HepG2 (cell line): ENCODE results near the gene SLC26A5. TPM values are rescaled to one million over a fixed set of nuclear protein-coding genes. Genes with fewer than 3 reads are reported as not detected.

ENCODE experiments used
- ATF1 ChIP-seq: IDR thresholded peaks from 2 replicates; pipeline ENCODE4 v1.6.1; 2016; ENCODE audit warnings: mild to moderate bottlenecking, control low read depth
- ATF4 ChIP-seq, 2 experiments: fragments of 450-650 bp in 1 of 2; sonication (generic) in 1 of 2; formaldehyde crosslinking; IDR thresholded peaks; 2 replicates each; pipeline versions ENCODE4 v1.5.0 to v1.8.0; 2020 to 2022; ENCODE audit warnings: mild to moderate bottlenecking in 1 of 2, missing genetic modification reagents in 1 of 2
- ATM ChIP-seq: fragments of 450-650 bp; IDR thresholded peaks from 2 replicates; pipeline ENCODE4 v1.7.1; 2017; ENCODE audit warnings: mild to moderate bottlenecking, borderline replicate concordance
- CHD4 ChIP-seq: fragments of 200-600 bp; sonication (generic); IDR thresholded peaks from 2 replicates; pipeline ENCODE4 v1.7.0; 2017; ENCODE audit warnings: mild to moderate bottlenecking, low read length, borderline replicate concordance
- DMTF1 ChIP-seq: sonication (generic); formaldehyde crosslinking; IDR thresholded peaks from 2 replicates; pipeline ENCODE4 v1.4.0; 2020; ENCODE audit warnings: mild to moderate bottlenecking, missing genetic modification reagents
- FLYWCH1 ChIP-seq: sonication (generic); formaldehyde crosslinking; IDR thresholded peaks from 2 replicates; pipeline ENCODE4 v1.8.1; 2023; ENCODE audit warnings: mild to moderate bottlenecking, missing genetic modification reagents
- HNRNPL ChIP-seq: fragments of 200-400 bp; formaldehyde crosslinking; IDR thresholded peaks from 2 replicates; pipeline ENCODE4 v1.6.1; 2017; ENCODE audit warnings: mild to moderate bottlenecking, low read depth, low read length
- KDM6A ChIP-seq: IDR thresholded peaks from 2 replicates; pipeline ENCODE4 v1.6.1; 2016; ENCODE audit warnings: low read depth
- PHF8 ChIP-seq: sonication (generic); formaldehyde crosslinking; IDR thresholded peaks from 2 replicates; pipeline ENCODE4 v1.5.0; 2020; ENCODE audit warnings: missing genetic modification reagents
- SOX13 ChIP-seq, 3 experiments: fragments of 450-650 bp in 1 of 3; sonication (generic) in 1 of 3; formaldehyde crosslinking in 1 of 3; IDR thresholded peaks in 2 of 3; conservative IDR thresholded peaks in 1 of 3; 2 replicates each; pipeline versions ENCODE4 v1.5.0 to v1.6.1; 2016 to 2020; ENCODE audit warnings: antibody characterized with exemption in 1 of 3, mild to moderate bottlenecking in 1 of 3, missing compliant biosample characterization in 1 of 3, missing genetic modification reagents in 1 of 3, moderate library complexity in 1 of 3
- SOX5 ChIP-seq: IDR thresholded peaks from 2 replicates; pipeline ENCODE4 v1.6.1; 2016; ENCODE audit warnings: borderline replicate concordance
- SP1 ChIP-seq, 2 experiments: fragments of 450-650 bp in 1 of 2; sonication (generic) in 1 of 2; formaldehyde crosslinking in 1 of 2; IDR thresholded peaks; 2 replicates each; pipeline versions ENCODE4 v1.4.0 to v1.6.1; 2016 to 2020; ENCODE audit warnings: missing genetic modification reagents in 1 of 2
- SP4 ChIP-seq: sonication (generic); formaldehyde crosslinking; IDR thresholded peaks from 2 replicates; pipeline ENCODE4 v1.8.1; 2023; ENCODE audit warnings: mild to moderate bottlenecking, missing genetic modification reagents
- STAT5B ChIP-seq: sonication (generic); formaldehyde crosslinking; IDR thresholded peaks from 2 replicates; pipeline ENCODE4 v1.4.0; 2020; ENCODE audit warnings: missing genetic modification reagents
- ZBTB25 ChIP-seq: IDR thresholded peaks from 2 replicates; pipeline ENCODE4 v1.6.1; 2018; ENCODE audit warnings: missing genetic modification reagents
- ZNF142 ChIP-seq: sonication (generic); formaldehyde crosslinking; IDR thresholded peaks from 2 replicates; pipeline ENCODE4 v1.4.0; 2020; ENCODE audit warnings: missing genetic modification reagents
- ZNF335 ChIP-seq: sonication (generic); formaldehyde crosslinking; IDR thresholded peaks from 2 replicates; pipeline ENCODE4 v1.4.0; 2020; ENCODE audit warnings: missing genetic modification reagents
- ZNF670 ChIP-seq: sonication (generic); formaldehyde crosslinking; IDR thresholded peaks from 2 replicates; pipeline ENCODE4 v1.8.0; 2022; ENCODE audit warnings: mild to moderate bottlenecking, missing genetic modification reagents, borderline replicate concordance
- ZNF841 ChIP-seq: sonication (generic); formaldehyde crosslinking; IDR thresholded peaks from 2 replicates; pipeline ENCODE4 v1.8.1; 2023; ENCODE audit warnings: missing genetic modification reagents, borderline replicate concordance
- polyA plus RNA-seq, 8 experiments: library from polyadenylated mRNA; depleted of rRNA in 3 of 8; stranded (reverse) in 7 of 8; unstranded in 1 of 8; fragments of >200 nt; fragmentation: Illumina TruSeq in 4 of 8; extraction: Trizol in 4 of 8; gene quantifications; 2 replicates each; pipeline versions ENCODE4 v1.2.1 to v1.2.3, GENCODE V29; 2011 to 2016; ENCODE audit warnings: low read depth in 4 of 8, missing spikeins in 1 of 8, mixed read lengths in 1 of 8; ENCODE audit not compliant: insufficient read depth in 1 of 8
- total RNA-seq, 5 experiments: library from RNA; depleted of rRNA; stranded (reverse); fragments of >200 nt; fragmentation: Illumina TruSeq; extraction: Trizol; gene quantifications; 2 replicates each; pipeline ENCODE4 v1.2.3, GENCODE V29; 2016; ENCODE audit warnings: low read depth in 1 of 5

Gene SLC26A5
- total and polyA plus RNA-seq, 2 of the 13 experiments (the other 11 are each of a cell fraction or from before 2014, with no cell fraction given), result 0.08 to 0.11 TPM

GRCh38 chr7:103437623-103438022, 8.4 kb downstream of the SLC26A5 start (continued):
- TF ChIP-seq ZNF142 (CRISPR knock-in tag) (no peak), ATF1 (CRISPR knock-in tag) (peak; percentile 49; the same call in 1 of the 2 replicates), CHD4 (no peak), ZNF670 (CRISPR knock-in tag) (no peak), SOX5 (CRISPR knock-in tag) (peak; percentile 85), FLYWCH1 (CRISPR knock-in tag) (no peak), ZBTB25 (CRISPR knock-in tag) (no peak), KDM6A (CRISPR knock-in tag) (peak; percentile 56; the same call in 1 of the 2 replicates), ZNF335 (no peak), DMTF1 (CRISPR knock-in tag) (no peak), SP4 (CRISPR knock-in tag) (no peak), ATF4 (CRISPR knock-in tag; IDR thresholded peaks at IDR 0.05) (no peak), SOX13 (IDR thresholded peaks at IDR 0.05) (no peak), SOX13 (CRISPR knock-in tag; conservative IDR thresholded peaks at IDR 0.05 in 1 of 2, IDR thresholded peaks at IDR 0.05 in 1 of 2) (peak in 1 of 2 experiments; percentile 84; a peak in 2 of 4 replicates), PHF8 (no peak), ATM (no peak), STAT5B (CRISPR knock-in tag) (no peak), SP1 (IDR thresholded peaks at IDR 0.05) (no peak), SP1 (CRISPR knock-in tag; IDR thresholded peaks at IDR 0.05) (no peak), HNRNPL (no peak), ZNF841 (CRISPR knock-in tag) (no peak)
